NCI-H2196 treated with DMSO at 0.1 percent for 48 hours (cell line): Measurements from ENCODE around the gene PTPMT1.
A peak's percentile ranks its signal among the peaks of the same experiment; 100 is the strongest.

Source experiments
- DNase-seq: peaks from one replicate; lab custom pipeline; 2025; ENCODE audit not compliant: unreplicated experiment; lab: John Stamatoyannopoulos, UW

The PTPMT1 gene

GRCh38 chr11:47605921-47606320 lies 40.5 kb downstream of the PTPMT1 start:
- DNase-seq, result no peak

- no peak for DNase-seq
Observed at GRCh38 chr11:47606731-47607130, 41.3 kb downstream of the PTPMT1 start.

GRCh38 chr11:47607380-47607779 lies 42.0 kb downstream of the PTPMT1 start:
- DNase-seq, result no peak

GRCh38 chr11:47609675-47610074 lies 44.3 kb downstream of the PTPMT1 start:
- DNase-seq, result no peak

- no peak for DNase-seq
Observed at GRCh38 chr11:47611348-47611794, 46.0 kb downstream of the PTPMT1 start.

- DNase-seq, result no peak
Observed at GRCh38 chr11:47615249-47615648, 49.9 kb downstream of the PTPMT1 start.

GRCh38 chr11:47616726-47617416 lies 51.5 kb downstream of the PTPMT1 start:
- peak; percentile 27 for DNase-seq

- DNase-seq, result no peak
Observed at GRCh38 chr11:47617417-47617809, 52.0 kb downstream of the PTPMT1 start.

- DNase-seq, result no peak
Observed at GRCh38 chr11:47620836-47621378, 55.5 kb downstream of the PTPMT1 start.
